Esophagus muscularis mucosa (tissue), 4 donors: ENCODE measurements around the gene CCBE1. TPM values are rescaled to one million over a fixed set of nuclear protein-coding genes. Genes with fewer than 3 reads are reported as not detected.

Source experiments
- DNase-seq: peaks from one replicate; pipeline ENCODE4 v3.0.0-alpha.2; 2017; ENCODE audit errors: extremely low spot score
- H3K27ac ChIP-seq, 4 donors: fragments of 200-600 bp; sonication (generic); replicated peaks in 1 of 4; 1 replicate in 3 of 4; 2 replicates in 1 of 4; pipeline ENCODE4 v1.5.1; 2016 to 2019; ENCODE audit warnings: mild to moderate bottlenecking in 1 of 4
- H3K27me3 ChIP-seq, 4 donors: fragments of 200-600 bp; sonication (generic); one replicate each; pipeline versions ENCODE4 v1.5.1 to v1.6.0; 2016 to 2019
- H3K36me3 ChIP-seq, 4 donors: fragments of 200-600 bp; sonication (generic); one replicate each; pipeline ENCODE4 v1.5.1; 2016 to 2019
- H3K4me1 ChIP-seq, 4 donors: fragments of 200-600 bp; sonication (generic); one replicate each; pipeline ENCODE4 v1.5.1; 2016 to 2019
- H3K4me3 ChIP-seq, 4 donors: fragments of 200-600 bp; sonication (generic); 1 replicate in 2 of 4; 2 replicates in 2 of 4; pipeline ENCODE4 v1.5.1; 2016 to 2019; ENCODE audit warnings: mild to moderate bottlenecking in 4 of 4, moderate library complexity in 1 of 4
- H3K9me3 ChIP-seq, 4 donors: fragments of 200-600 bp; sonication (generic); 1 replicate in 3 of 4; 2 replicates in 1 of 4; pipeline ENCODE4 v1.5.1; 2016 to 2019
- EP300 ChIP-seq: sonication (generic); formaldehyde crosslinking; IDR thresholded peaks from one replicate; pipeline ENCODE4 v1.6.1; 2017; ENCODE audit warnings: antibody characterized with exemption
- POLR2A ChIP-seq: fragments of 450-650 bp; IDR thresholded peaks from one replicate; pipeline ENCODE4 v1.6.1; 2017; ENCODE audit warnings: antibody characterized with exemption, moderate library complexity, mild to moderate bottlenecking, low read depth
- POLR2AphosphoS5 ChIP-seq, 2 donors: sonication (generic); formaldehyde crosslinking; IDR thresholded peaks; one replicate each; pipeline ENCODE4 v1.6.1; 2017; ENCODE audit warnings: antibody characterized with exemption in 2 of 2
- WGBS: methylation state at CpG from one replicate; pipeline ENCODE4 v1.1.5; 2018; 5-methylcytosine and 5-hydroxymethylcytosine counted together
- intact Hi-C: fragments of 100-400 bp; cut with DNase I; formaldehyde crosslinking; loops from one replicate; pipeline ENCODE4 v1.15.1; 2023
- total RNA-seq, 4 donors: library from RNA; depleted of rRNA; stranded (reverse); fragments of >200 nt; gene quantifications; one replicate each; pipeline versions ENCODE4 v1.1.0 to v1.2.1, GENCODE V29; 2016
- TF ChIP-seq, protein P1 (sequence below), 3 experiments: fragments of 200-600 bp in 2 of 3; fragments of 450-650 bp in 1 of 3; sonication (generic) in 2 of 3; IDR thresholded peaks; one replicate each; pipeline ENCODE4 v1.5.1; 2017 to 2019; ENCODE audit warnings: antibody characterized with exemption in 3 of 3, mild to moderate bottlenecking in 2 of 3, moderate library complexity in 1 of 3

Gene CCBE1
- total RNA-seq, 4 donors from 2014 or later: 1.6 to 11.1 (median 2.7) TPM

DNA sequence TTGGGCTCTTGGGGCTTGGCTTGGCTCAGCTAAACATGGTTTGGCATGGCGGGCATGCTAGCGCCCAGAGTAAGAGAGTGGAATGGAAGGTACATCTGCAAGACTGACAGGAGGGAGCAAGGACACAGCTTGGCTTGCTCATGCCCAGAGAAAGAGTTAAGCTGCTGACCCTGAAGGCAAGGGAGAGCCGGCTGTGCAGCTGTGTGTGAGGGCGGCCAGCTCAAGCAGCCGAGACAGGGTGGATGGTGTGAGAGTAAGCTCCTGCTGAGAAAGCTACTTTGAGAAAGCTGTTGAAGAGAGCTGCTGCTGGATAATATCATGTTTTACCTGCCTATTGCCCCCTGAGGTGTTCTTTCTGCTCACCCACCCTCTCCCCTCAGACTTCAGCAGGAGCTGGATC, 135.6 kb downstream of the CCBE1 start:
- Histone ChIP-seq H3K27me3 (no peaks in the 10 kb centered on the region), H3K4me3 (no peak overlapping the region), H3K36me3 (no peaks in the 10 kb centered on the region), H3K4me1 (peaks cover 0 to 9% (median 3%) of the 10 kb centered on the region in 4 donors), H3K9me3 (peaks cover 0 to 7% (median 0%) of the 10 kb centered on the region in 4 donors), H3K27ac (no peak overlapping the region)
- intact Hi-C loops: no loop called here
- TF ChIP-seq POLR2A (no peak), EP300 (no peak), POLR2AphosphoS5 (IDR thresholded peaks at IDR 0.05) (no peak)
- TF ChIP-seq, protein P1, sequence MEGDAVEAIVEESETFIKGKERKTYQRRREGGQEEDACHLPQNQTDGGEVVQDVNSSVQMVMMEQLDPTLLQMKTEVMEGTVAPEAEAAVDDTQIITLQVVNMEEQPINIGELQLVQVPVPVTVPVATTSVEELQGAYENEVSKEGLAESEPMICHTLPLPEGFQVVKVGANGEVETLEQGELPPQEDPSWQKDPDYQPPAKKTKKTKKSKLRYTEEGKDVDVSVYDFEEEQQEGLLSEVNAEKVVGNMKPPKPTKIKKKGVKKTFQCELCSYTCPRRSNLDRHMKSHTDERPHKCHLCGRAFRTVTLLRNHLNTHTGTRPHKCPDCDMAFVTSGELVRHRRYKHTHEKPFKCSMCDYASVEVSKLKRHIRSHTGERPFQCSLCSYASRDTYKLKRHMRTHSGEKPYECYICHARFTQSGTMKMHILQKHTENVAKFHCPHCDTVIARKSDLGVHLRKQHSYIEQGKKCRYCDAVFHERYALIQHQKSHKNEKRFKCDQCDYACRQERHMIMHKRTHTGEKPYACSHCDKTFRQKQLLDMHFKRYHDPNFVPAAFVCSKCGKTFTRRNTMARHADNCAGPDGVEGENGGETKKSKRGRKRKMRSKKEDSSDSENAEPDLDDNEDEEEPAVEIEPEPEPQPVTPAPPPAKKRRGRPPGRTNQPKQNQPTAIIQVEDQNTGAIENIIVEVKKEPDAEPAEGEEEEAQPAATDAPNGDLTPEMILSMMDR (IDR thresholded peaks at IDR 0.05): no peak
- 82% methylated on average over 5 of the region's 5 CpGs for WGBS
- DNase-seq: no peak

DNA sequence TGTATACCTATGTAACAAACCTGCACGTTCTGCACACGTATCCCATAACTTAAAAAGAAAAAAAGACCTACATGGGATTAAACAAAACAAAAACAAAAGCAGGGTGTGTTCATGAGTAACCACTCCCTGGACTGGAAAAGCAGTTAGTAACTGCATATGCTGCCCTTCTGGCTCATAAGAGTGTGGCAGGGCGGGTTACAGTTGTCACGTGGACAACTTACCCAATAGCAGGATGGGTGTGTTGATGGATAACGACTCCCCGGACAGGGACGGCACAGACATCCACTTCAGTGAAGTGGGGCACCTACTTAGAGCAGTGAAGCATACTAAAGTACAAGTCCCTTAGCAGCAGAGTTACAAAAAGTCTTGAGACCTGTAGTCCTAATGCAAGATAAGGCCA, 136.7 kb downstream of the CCBE1 start:
- H3K36me3 ChIP-seq: no peaks in the 10 kb centered on the region
- no peak for DNase-seq
- TF ChIP-seq POLR2AphosphoS5 (IDR thresholded peaks at IDR 0.05): no peak
- TF ChIP-seq, protein P1 (IDR thresholded peaks at IDR 0.05): no peak
- TF ChIP-seq POLR2A: no peak
- no peak for TF ChIP-seq EP300
- H3K9me3 ChIP-seq: peaks cover 0 to 7% (median 0%) of the 10 kb centered on the region in 4 donors
- H3K27ac ChIP-seq: no peak overlapping the region
- no peaks in the 10 kb centered on the region for H3K27me3 ChIP-seq
- H3K4me1 ChIP-seq: no peaks in the 10 kb centered on the region
- intact Hi-C loops: no loop called here
- no peak overlapping the region for H3K4me3 ChIP-seq
- WGBS: 93% methylated on average over 7 of the region's 7 CpGs

DNA sequence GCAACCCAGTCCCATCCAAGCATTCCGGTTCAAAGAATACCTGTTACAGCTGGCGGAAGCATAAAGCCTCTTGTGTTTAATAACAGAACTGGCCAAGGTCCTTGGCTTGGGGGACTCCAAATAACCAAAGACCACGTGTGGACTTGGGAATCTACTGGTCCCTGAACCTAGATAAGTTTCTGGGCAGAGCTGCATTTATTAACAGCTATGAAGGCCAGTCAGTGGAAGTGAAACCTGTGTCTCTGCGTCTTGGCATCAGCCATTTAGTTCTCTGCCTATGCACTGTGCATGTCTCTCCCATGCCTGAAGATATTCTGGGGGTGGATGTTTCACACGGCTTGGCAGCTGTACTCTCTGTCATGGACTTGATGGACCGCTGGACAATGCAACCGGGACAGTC, 137.7 kb downstream of the CCBE1 start:
- WGBS: 89% methylated on average over 3 of the region's 7 CpGs
- no peak overlapping the region for H3K27ac ChIP-seq
- no peak overlapping the region for H3K4me3 ChIP-seq
- no peaks in the 10 kb centered on the region for H3K27me3 ChIP-seq
- intact Hi-C loops: no loop called here
- peaks cover 0 to 7% (median 0%) of the 10 kb centered on the region in 4 donors for H3K9me3 ChIP-seq
- no peaks in the 10 kb centered on the region for H3K4me1 ChIP-seq
- no peak for DNase-seq
- TF ChIP-seq, protein P1 (IDR thresholded peaks at IDR 0.05): no peak
- TF ChIP-seq POLR2AphosphoS5 (IDR thresholded peaks at IDR 0.05) (no peak), POLR2A (no peak), EP300 (no peak)
- H3K36me3 ChIP-seq: no peaks in the 10 kb centered on the region

DNA sequence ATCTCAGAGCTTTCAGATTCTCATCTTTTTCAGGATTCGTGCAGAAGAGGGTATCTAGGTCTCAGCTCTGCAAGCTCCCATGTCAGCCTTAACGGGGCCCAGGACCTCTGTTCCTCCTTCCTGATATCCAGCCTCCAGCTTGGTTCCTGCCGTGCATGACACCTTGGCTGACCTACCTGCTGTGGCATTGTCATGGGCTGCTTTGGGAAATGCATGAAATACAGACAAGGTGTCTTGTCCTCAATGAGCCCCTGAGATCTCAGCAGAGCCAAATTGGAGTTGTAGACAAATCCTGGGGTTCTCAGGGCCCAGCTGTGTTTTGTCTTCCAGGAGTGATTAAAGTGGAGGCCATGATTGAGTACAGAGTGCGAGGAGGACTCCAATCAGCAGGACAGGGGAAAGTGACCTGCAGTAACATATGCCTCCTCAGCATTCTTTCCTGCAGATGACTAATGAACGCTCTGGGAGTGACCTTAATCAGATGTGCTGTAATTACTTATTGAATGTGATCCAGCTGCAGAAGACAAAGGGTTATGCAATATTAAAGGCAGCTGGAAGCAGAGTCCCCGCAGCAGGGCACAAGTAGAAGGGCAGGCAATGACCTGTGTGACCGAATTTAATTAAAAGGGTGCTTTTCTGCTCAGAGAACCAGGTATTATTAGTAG, 141.1 kb downstream of the CCBE1 start:
- DNase-seq: no peak
- WGBS: 73% methylated on average over 7 of the region's 7 CpGs
- H3K27ac ChIP-seq: no peak overlapping the region
- H3K4me3 ChIP-seq: no peak overlapping the region
- intact Hi-C loops: no loop called here
- no peaks in the 10 kb centered on the region for H3K36me3 ChIP-seq
- TF ChIP-seq EP300: no peak
- TF ChIP-seq POLR2A: no peak
- TF ChIP-seq, protein P1 (IDR thresholded peaks at IDR 0.05): no peak
- TF ChIP-seq POLR2AphosphoS5 (IDR thresholded peaks at IDR 0.05): no peak
- H3K27me3 ChIP-seq: no peaks in the 10 kb centered on the region
- H3K4me1 ChIP-seq: peaks cover 0 to 2% (median 0%) of the 10 kb centered on the region in 4 donors
- peaks cover 0 to 7% (median 0%) of the 10 kb centered on the region in 4 donors for H3K9me3 ChIP-seq
